Measurements from ENCODE around the gene ABHD16A. TPM values are rescaled to one million over a fixed set of nuclear protein-coding genes. Genes with fewer than 3 reads are reported as not detected.

Gene ABHD16A
- total and polyA plus RNA-seq, 10 of the 15 experiments (the other 5 are each of a cell fraction or from before 2014, with no cell fraction given) = 7.5 to 43.0 (median 32.9) TPM

GRCh38 chr6:31727034-31727716, 24.1 kb upstream of the ABHD16A start:
- Histone ChIP-seq H3K9ac (ENCODE audit: control insufficient read depth, insufficient read depth, low read length) (0 out of 2 replicates have a peak overlapping the region, but pooled peaks have one; percentile 15), H3K27me3 (replicated peaks in 1 of 2; ENCODE audit: control insufficient read depth in 2 of 2, insufficient read depth in 2 of 2, low read length in 1 of 2) (no peaks in the 10 kb centered on the region), H3K27ac (ENCODE audit: control insufficient read depth, insufficient read depth) (peak overlapping the region; percentile 60), H4K20me1 (ENCODE audit: control insufficient read depth, insufficient read depth) (no peaks in the 10 kb centered on the region), H3K36me3 (ENCODE audit: control insufficient read depth in 2 of 2, insufficient read depth in 2 of 2, low read length in 1 of 2) (peaks cover 0 to 7% of the 10 kb centered on the region in 2 experiments; a peak in 3 of 4 replicates), H3K79me2 (ENCODE audit: control insufficient read depth, insufficient read depth, low read length) (no peaks in the 10 kb centered on the region), H3K4me3 (no peak overlapping the region), H3K4me1 (ENCODE audit: control insufficient read depth, insufficient read depth, low read length) (peaks cover 24% of the 10 kb centered on the region), H3K9me3 (replicated peaks; ENCODE audit: control insufficient read depth, insufficient read depth, low read length) (no peaks in the 10 kb centered on the region), H3K4me2 (ENCODE audit: control insufficient read depth, insufficient read depth) (peak overlapping the region; percentile 41; the same call in 1 of the 2 replicates), H2AFZ (ENCODE audit: control insufficient read depth, low read depth, low read length) (peak overlapping the region; percentile 86)
- CTCF ChIA-PET = interaction anchor here (0.6 to 15.8 kb wide), 5 partner anchors 8 to 132 kb away, joined by 3 to 208 read pairs (median 4); partner anchors contain the start of gene MSH5
- SMC1A ChIA-PET (ENCODE audit: uncharacterized antibody, unreplicated experiment) = interaction anchor here (1.7 to 5.3 kb wide), 3 partner anchors 12 to 103 kb away, joined by 6 to 45 read pairs (median 7); partner anchors contain the start of genes CLIC1 and MSH5
- RAD21 ChIA-PET (ENCODE audit: unreplicated experiment) = interaction anchor here (1.4 kb wide), 2 partner anchors 11 to 103 kb away, joined by 5 to 11 read pairs; no protein-coding TSS in a partner anchor
- POLR2A ChIA-PET = interaction anchor here (1.0 to 1.6 kb wide), 5 partner anchors 9 to 104 kb away, joined by 3 to 6 read pairs (median 5); partner anchors contain the start of genes ABHD16A and CLIC1
- intact Hi-C loops (cut with micrococcal nuclease; ENCODE audit: unreplicated experiment) (no loop called here), in situ Hi-C loops (cut with MboI) (no loop called here)
- ATAC-seq (peak; percentile 44), DNase-seq (ENCODE audit: low read depth, low spot score) (no peak), FAIRE-seq (peak; percentile 99)
- 44% methylated on average over 7 of the region's 7 CpGs for WGBS (ENCODE audit: insufficient coverage, insufficient replicate concordance, low lambda C conversion rate, missing lambda C conversion rate)
- TF ChIP-seq CREM (IDR thresholded peaks at IDR 0.05; ENCODE audit: low read depth) (peak; percentile 64; the same call in 1 of the 2 replicates), YY1 (IDR thresholded peaks at IDR 0.05; ENCODE audit: low read depth, low read length) (0 out of 2 replicates have a peak, but pooled peaks have one; percentile 51), ZNF24 (IDR thresholded peaks at IDR 0.05) (no peak), POLR2A (IDR thresholded peaks at IDR 0.05; ENCODE audit: low read depth, low read length) (peak; percentile 61), IKZF1 (conservative IDR thresholded peaks at IDR 0.05) (peak; percentile 19; the same call in 1 of the 2 replicates), PKNOX1 (IDR thresholded peaks at IDR 0.05) (0 out of 2 replicates have a peak, but pooled peaks have one; percentile 36), ZZZ3 (IDR thresholded peaks at IDR 0.05; ENCODE audit: control insufficient read depth, insufficient read length, low read depth) (no peak), SPI1 (IDR thresholded peaks at IDR 0.05; ENCODE audit: borderline replicate concordance, insufficient read depth, low read depth, low read length) (peak; percentile 98), TCF3 (IDR thresholded peaks at IDR 0.05; ENCODE audit: borderline replicate concordance, insufficient read depth, low read depth, low read length) (0 out of 2 replicates have a peak, but pooled peaks have one; percentile 82), EED (IDR thresholded peaks at IDR 0.05; ENCODE audit: low read depth) (no peak), CREB1 (IDR thresholded peaks at IDR 0.05; ENCODE audit: low read depth) (peak; percentile 71)
- BruUV-seq (replicated peaks) = no TSS peak
